AG04450 (cell line): ENCODE data around the gene CTU1. TPM values are rescaled to one million over a fixed set of nuclear protein-coding genes. Genes with fewer than 3 reads are reported as not detected.

ENCODE experiments used
- CTCF ChIA-PET: fragments of 300-600, 350-600 bp; formaldehyde crosslinking; extraction: SDS; loops from one replicate; lab custom pipeline; 2022; ENCODE audit warnings: antibody characterized with exemption, inconsistent platforms; lab: Charles Lee
- POLR2A ChIA-PET: fragments of 350-600 bp; formaldehyde crosslinking; extraction: SDS; loops from one replicate; lab custom pipeline; 2021; ENCODE audit warnings: antibody characterized with exemption, inconsistent platforms; lab: Yijun Ruan, JAX
- DNase-seq: peaks from one replicate; pipeline ENCODE4 v3.0.0-alpha.2; 2011; ENCODE audit warnings: low read depth, low spot score
- H3K27ac ChIP-seq: one replicate; pipeline ENCODE4 v1.5.1; 2012; ENCODE audit warnings: low read depth, low read length, control low read depth
- H3K27me3 ChIP-seq: one replicate; pipeline ENCODE4 v1.6.0; 2012; ENCODE audit warnings: low read length; ENCODE audit not compliant: control insufficient read depth, insufficient read depth
- H3K4me3 ChIP-seq: 2 replicates; pipeline ENCODE4 v1.5.1; 2011; ENCODE audit warnings: mild to moderate bottlenecking, low read depth, low read length, control low read depth
- H3K9me3 ChIP-seq: 2 replicates; pipeline ENCODE4 v1.5.1; 2012; ENCODE audit warnings: low read length; ENCODE audit not compliant: control insufficient read depth, insufficient read depth
- polyA minus RNA-seq: library from RNA; depleted of rRNA, polyadenylated mRNA; stranded (reverse); fragments of >200 nt; gene quantifications from 2 replicates; pipeline ENCODE4 v1.2.3, GENCODE V29; 2011; rRNA and poly(A)+ RNA removed
- polyA plus RNA-seq: library from polyadenylated mRNA; depleted of rRNA; stranded (reverse); fragments of >200 nt; gene quantifications from 2 replicates; pipeline ENCODE4 v1.2.3, GENCODE V29; 2011; rRNA removed
- TF ChIP-seq, protein P1 (sequence below): IDR thresholded peaks from 2 replicates; pipeline ENCODE4 v1.5.1; 2011; ENCODE audit warnings: low read depth, low read length, control low read depth, inconsistent platforms

Gene CTU1
- 1.7 and 2.1 TPM in 2 replicates for polyA plus RNA-seq
- polyA minus RNA-seq = 1.6 and 2.1 TPM in 2 replicates

DNA sequence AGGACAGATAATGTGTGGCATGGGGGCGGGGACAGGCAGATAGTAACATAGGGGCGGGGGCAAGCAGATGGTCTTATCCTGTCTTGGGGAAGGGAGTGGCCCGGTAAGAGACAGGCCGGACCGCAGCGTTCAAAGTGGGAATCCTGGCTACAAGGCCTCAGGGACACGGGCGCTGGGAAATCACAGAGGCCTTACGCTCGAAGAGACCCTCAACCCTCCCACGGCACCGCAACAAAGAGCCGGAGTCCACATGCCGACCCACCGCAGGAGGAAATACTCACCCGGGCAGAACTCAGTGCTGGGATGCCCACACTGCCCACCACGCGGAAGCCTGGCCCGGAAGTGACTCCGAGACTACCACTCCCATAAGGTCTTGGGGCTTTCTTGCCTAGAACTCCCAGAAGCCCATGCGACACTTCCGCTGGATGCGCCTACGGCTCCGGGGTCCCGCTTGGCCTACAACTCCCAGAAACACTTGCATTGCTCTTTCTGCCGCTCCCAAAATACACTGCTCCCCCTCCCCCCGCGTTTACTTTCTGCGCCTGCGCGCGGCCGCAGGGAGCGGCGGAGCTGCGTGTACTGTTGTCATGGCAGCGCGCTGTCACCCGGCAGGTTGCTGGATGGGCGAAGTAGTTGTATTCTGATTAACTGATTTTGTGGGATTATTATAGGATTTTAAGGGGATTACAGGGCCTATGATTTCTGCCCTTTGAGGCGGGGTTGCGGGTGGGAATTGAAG is at the start of gene CTU1:
TSS of gene CTU1 (minus strand) at position 344 of the 739 bp plus-strand sequence. CDS start 3,840 bp downstream, outside the sequence.
- Histone ChIP-seq H3K27me3 (peaks cover 5% of the 10 kb centered on the region), H3K27ac (peak within 1 kb of the TSS; percentile 70), H3K4me3 (peak within 1 kb of the TSS; percentile 95), H3K9me3 (no peaks in the 10 kb centered on the region)
- TF ChIP-seq, protein P1, sequence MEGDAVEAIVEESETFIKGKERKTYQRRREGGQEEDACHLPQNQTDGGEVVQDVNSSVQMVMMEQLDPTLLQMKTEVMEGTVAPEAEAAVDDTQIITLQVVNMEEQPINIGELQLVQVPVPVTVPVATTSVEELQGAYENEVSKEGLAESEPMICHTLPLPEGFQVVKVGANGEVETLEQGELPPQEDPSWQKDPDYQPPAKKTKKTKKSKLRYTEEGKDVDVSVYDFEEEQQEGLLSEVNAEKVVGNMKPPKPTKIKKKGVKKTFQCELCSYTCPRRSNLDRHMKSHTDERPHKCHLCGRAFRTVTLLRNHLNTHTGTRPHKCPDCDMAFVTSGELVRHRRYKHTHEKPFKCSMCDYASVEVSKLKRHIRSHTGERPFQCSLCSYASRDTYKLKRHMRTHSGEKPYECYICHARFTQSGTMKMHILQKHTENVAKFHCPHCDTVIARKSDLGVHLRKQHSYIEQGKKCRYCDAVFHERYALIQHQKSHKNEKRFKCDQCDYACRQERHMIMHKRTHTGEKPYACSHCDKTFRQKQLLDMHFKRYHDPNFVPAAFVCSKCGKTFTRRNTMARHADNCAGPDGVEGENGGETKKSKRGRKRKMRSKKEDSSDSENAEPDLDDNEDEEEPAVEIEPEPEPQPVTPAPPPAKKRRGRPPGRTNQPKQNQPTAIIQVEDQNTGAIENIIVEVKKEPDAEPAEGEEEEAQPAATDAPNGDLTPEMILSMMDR = no peak; the same call in 1 of the 2 replicates
- peak; percentile 98 for DNase-seq
- POLR2A ChIA-PET = no interaction called here
- CTCF ChIA-PET = interaction anchor here (0.6 kb wide), 1 partner anchor 13 kb away, joined by 3 read pairs; no protein-coding TSS in a partner anchor

DNA sequence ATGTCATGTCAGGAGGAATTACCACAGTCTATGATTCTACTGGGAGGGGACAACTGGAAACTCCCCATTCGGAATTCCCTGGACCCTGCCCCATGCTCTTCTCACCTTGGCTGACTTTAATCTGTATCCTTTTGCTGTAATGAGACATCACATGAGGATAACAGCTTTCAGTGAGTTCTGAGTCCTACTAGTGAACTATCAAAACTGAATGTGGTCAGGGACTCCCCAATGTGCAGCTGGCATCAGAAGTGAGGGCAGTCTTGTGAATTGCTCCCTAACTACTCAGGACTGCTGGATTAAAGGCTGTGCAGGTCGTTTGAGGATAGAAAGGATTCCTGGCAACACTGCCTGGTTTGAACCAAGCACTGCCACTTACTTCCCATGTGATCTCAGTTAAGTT is 49.1 kb upstream of the CTU1 start:
- TF ChIP-seq, protein P1 = no peak
- ChIA-PET CTCF (interaction anchor here (0.9 to 3.2 kb wide), 3 partner anchors 10 to 22 kb away, joined by 3 to 25 read pairs (median 10); no protein-coding TSS in a partner anchor), POLR2A (no interaction called here)
- no peak for DNase-seq
- no peaks in the 10 kb centered on the region for H3K9me3 ChIP-seq
- no peak overlapping the region for H3K4me3 ChIP-seq
- H3K27me3 ChIP-seq = peaks cover 3% of the 10 kb centered on the region
- H3K27ac ChIP-seq = no peak overlapping the region

DNA sequence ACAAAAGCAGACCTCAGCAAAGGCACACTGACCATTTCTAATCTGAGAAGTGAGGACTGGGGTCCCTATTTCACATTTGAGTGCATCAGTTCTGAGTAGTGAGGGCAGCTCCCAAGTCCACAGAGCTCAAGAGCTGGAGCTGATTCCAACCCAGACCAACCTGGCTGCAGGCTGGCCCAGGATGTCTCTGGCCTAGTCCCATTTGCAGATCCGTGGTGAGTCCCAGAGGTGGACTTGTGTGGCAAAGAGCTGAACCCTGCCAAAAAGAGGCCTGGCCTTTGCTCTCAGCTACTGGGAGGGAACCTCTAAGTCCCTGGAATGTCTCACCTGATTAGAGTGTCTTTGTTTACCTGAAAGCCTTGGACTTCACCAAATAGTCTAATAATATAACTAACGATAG is 48.5 kb upstream of the CTU1 start:
- no peak overlapping the region for H3K4me3 ChIP-seq
- no peaks in the 10 kb centered on the region for H3K9me3 ChIP-seq
- peaks cover 3% of the 10 kb centered on the region for H3K27me3 ChIP-seq
- POLR2A ChIA-PET = no interaction called here
- H3K27ac ChIP-seq = no peak overlapping the region
- CTCF ChIA-PET = interaction anchor here (0.9 to 3.2 kb wide), 2 partner anchors 10 to 12 kb away, joined by 3 to 25 read pairs; no protein-coding TSS in a partner anchor
- DNase-seq = no peak
- TF ChIP-seq, protein P1 = no peak

DNA sequence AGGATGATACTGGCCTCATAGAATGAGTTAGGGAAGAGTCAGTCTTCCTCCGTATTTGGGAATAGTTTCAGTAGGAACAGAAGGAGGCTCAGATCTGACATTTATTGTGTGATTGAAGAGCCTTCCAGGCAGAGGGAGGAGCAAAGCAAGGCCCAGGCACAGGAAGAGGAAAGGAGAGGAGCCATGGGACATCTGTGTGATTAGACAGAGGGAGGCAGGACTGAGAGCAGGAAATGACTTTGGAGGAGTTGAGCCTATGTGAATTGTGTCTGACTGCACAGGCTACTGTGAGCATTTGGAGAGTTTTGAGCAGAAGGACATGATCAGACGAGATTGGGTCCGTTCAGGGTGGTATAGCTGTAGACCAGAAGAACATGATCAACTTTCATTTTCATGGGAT is 42.4 kb upstream of the CTU1 start:
- no peak for DNase-seq
- H3K27me3 ChIP-seq = peaks cover 2% of the 10 kb centered on the region
- TF ChIP-seq, protein P1 = no peak
- POLR2A ChIA-PET = no interaction called here
- H3K9me3 ChIP-seq = no peaks in the 10 kb centered on the region
- H3K27ac ChIP-seq = no peak overlapping the region
- H3K4me3 ChIP-seq = no peak overlapping the region
- CTCF ChIA-PET = no interaction called here

DNA sequence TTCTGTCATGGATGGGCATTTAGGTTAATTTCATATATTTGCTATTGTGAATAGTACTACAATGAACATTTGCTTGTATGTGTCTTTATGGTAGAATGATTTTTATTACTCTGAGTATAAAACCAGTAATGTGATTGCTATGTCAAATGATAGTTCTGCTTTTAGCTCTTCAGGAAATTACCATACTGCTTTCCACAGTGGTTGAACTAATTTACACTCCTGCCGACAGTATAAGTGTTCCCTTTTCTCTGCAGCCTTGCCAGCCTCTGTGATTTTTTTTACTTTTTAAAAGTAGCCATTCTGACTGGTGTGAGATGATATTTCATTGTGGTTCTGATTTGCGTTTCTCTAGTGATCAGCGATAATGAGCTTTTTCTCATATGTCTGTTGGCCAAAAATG is 40.4 kb upstream of the CTU1 start:
- H3K4me3 ChIP-seq = no peak overlapping the region
- TF ChIP-seq, protein P1 = no peak
- DNase-seq = no peak
- POLR2A ChIA-PET = no interaction called here
- no peaks in the 10 kb centered on the region for H3K9me3 ChIP-seq
- no peak overlapping the region for H3K27ac ChIP-seq
- CTCF ChIA-PET = interaction anchor here (1.6 to 4.9 kb wide), 3 partner anchors 10 to 127 kb away, joined by 4 to 25 read pairs (median 5); no protein-coding TSS in a partner anchor
- peaks cover 2% of the 10 kb centered on the region for H3K27me3 ChIP-seq
